UCSD-AML1 (cell line): Measurements from ENCODE around the gene DOHH.

ENCODE experiments used
- DNase-seq: peaks from one replicate; lab custom pipeline; 2025; ENCODE audit not compliant: unreplicated experiment; lab: John Stamatoyannopoulos, UW

The DOHH gene

GRCh38 chr19:3479834-3480215 lies 20.6 kb downstream of the DOHH start:
- no peak for DNase-seq

DNA sequence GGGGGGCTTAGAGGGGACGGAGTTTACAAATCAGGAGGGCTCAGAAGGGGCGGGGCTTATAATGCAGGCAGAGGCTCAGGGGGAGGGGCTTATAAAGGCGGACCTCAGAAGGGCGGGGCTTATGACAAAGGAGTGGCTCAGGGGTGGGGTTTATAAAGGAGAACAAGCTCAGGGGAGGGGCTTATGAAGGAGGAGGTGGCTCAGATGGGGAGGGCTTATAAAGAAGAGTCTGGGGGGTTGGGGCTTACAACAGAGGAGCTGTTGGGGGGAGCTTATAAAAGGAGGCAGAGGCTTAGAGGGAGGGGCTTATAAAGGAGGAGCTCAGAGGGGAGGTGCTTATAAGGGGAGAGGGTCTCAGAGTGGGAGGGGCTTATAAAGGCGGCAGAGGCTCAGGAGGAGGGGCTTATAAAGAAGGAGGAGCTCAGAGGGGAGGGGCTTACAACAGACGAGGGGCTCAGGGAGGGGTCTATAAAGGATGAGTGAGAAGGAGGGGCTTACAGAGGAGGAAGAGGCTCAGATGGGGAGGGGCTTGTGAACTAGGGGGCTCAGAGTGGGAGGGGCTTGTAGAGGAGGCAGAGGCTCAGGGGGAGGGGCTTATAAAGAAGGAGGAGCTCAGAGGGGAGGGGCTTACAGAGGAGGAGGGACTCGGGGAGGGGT lies 21.2 kb downstream of the DOHH start:
- DNase-seq, result peak; percentile 86

DNA sequence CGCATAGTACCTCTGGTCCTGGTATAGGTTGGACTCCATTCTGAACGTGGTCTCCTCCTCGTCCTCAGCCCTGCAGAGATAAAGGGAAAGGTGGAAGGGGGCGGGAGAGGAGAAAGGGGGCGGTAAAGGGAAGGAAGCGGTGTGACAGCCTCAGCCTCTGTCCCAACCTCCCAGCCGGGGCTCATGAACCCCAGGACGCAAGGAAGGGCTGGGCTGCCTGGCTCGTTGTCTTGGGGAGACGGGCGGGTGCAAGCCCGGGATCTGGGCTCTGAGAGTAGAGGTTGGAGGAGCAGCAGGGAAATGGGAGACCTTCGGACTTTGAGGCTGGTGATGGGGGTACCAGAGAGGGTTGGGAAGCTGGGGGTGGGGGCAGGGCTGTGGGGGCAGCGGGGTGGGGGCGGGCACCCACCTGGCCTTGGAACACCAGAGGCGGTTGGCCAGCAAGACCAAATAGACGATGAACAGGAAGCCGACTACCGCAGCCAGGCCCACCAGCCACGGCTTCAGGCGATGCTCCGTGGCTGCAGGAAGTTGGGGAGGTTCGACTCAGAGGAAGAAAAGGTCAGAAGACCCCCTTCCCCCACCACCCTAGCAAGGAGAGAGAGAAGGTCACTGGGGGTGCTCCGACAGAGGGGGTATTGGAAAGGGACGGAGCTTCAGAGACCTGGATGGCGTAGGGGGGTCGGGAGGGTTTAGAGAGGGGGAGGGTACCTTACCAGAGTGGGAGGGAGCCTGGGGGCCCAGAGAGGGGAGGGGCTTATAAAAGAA lies 21.9 kb downstream of the DOHH start:
- DNase-seq, result peak; percentile 86

- no peak for DNase-seq
Observed at GRCh38 chr19:3477951-3478350, 22.5 kb downstream of the DOHH start.

GRCh38 chr19:3477506-3477905 lies 23.0 kb downstream of the DOHH start:
- DNase-seq, result no peak

DNA sequence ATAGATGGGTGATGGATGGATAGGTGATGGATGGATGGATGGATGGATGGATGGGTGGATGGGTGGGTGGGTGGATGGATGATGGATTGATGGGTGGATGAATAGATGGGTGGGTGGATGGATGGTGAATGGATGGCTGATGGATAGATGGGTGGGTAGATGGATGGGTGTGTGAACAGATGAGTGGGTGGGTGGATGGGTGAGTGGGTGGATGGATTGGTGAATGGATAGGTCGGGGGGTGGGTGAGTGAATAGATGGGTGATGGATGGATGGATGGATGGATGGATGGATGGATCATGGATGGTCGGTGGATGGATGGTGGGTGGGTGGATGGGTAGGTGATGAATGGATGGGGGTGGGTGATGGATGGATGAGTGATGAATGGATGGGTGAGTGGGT lies 23.6 kb downstream of the DOHH start:
- DNase-seq, result no peak

- no peak for DNase-seq
Observed at GRCh38 chr19:3475449-3475848, 25.0 kb downstream of the DOHH start.

DNA sequence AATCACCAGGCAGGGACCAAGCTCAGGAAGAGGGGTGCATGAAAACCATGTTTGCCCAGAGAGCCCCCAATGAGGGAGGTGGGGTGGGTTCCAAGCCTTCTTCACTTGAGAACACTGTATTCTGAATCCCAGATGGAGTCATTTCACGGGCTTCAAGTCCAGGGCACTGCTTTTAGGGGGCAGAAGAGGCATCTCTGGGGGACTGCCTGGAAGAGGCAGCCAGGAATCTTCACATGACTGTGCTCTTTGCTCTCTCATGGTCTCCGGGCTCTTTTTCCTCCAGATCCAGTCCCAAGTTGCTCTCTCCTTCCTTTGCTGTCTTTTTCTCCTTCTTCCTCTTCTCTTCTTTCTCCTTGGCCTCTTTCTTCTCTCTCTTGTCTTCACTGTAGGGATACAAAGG lies 25.9 kb downstream of the DOHH start:
- DNase-seq, result no peak

DNA sequence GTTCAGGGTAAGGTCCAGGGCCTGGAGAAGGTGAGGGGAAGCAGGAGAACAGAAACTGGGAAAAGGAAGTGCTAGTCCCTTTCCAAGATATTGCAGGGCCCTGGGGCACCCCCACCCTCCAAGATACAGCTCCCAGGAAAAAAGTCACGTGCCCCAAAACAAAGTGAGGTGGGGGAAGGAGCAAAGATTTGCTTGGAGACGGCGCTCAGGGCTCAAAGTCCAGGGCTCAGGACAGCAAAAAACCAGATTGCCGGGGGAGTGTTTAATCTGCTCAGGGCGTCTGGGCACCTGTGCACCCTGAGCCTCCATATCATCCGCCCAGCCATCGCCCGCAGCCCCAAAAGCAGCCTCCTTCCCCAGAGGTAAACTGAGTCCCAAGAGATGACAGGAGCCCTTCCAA lies 26.5 kb downstream of the DOHH start:
- DNase-seq, result no peak

- peak; percentile 41 for DNase-seq
Observed at GRCh38 chr19:3471954-3472655, 28.4 kb downstream of the DOHH start.

DNA sequence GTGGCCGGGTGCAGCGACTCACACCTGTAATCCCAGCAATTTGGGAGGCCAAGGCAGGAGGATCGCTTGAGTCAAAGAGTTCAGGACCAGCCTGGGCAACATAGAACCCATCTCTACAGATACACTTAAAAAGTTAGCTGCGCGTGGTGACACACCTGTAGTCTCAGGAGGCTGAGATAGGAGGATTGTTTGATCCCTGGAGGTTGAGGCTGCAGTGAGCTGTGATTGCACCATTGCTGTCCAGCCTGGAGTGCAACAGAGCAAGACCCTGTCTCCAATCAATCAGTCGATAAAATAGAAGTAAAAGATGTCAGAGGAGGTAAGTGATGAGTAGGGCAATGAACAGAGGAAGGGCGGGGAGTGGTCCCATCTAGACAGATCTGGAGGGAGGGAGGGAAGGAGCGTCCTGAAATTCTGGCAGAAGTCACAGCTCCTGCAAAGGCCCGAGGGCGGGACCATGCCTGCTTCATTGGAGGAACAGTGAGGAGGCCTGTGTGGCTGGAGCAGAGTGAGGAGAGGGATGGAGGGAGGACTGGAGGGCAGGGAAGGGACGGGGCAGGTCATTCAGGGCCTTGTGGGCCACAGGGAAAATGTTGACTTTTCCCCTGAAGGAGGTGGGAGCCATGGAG lies 29.9 kb downstream of the DOHH start:
- no peak for DNase-seq

- no peak for DNase-seq
Observed at GRCh38 chr19:3469638-3470499, 30.6 kb downstream of the DOHH start.

- no peak for DNase-seq
Observed at GRCh38 chr19:3468211-3468610, 32.3 kb downstream of the DOHH start.

DNA sequence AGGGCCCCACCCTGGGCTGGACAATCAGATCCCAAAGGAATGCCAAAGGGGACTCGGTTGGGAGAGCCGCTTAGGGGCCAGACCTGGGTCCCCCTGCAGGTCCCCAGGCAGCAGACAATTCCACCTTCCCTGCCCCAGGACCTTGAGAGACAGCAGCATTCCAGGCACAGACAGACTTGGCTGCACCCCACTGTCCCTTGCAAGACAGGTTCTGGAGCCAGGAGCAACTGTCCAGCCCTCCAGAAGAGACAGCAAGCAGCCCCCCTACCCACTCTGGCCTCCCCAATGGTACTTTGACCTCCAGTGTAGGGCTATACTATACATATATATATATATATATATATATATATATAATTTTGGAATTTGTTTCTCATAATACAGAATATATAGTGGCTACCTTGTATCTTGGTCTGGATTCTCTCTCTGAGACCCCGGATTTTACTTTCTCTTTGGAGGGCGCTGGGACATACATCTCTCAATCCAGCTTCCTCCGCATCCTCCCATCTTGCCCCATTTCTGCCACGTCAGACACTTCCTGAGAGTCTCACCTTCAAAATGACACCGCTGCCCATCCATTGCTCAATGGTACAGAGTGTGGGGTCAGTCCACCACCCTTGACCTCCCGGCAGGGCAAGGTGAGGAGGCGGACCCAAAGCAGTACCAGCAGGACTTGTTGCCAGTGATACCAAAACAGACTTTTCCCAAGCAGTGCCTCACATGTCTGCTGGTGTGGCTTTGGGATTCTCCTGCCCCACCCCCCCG lies 32.9 kb downstream of the DOHH start:
- DNase-seq, result no peak

- DNase-seq, result no peak
Observed at GRCh38 chr19:3466635-3467034, 33.8 kb downstream of the DOHH start.

GRCh38 chr19:3465552-3465951 lies 34.9 kb downstream of the DOHH start:
- no peak for DNase-seq

DNA sequence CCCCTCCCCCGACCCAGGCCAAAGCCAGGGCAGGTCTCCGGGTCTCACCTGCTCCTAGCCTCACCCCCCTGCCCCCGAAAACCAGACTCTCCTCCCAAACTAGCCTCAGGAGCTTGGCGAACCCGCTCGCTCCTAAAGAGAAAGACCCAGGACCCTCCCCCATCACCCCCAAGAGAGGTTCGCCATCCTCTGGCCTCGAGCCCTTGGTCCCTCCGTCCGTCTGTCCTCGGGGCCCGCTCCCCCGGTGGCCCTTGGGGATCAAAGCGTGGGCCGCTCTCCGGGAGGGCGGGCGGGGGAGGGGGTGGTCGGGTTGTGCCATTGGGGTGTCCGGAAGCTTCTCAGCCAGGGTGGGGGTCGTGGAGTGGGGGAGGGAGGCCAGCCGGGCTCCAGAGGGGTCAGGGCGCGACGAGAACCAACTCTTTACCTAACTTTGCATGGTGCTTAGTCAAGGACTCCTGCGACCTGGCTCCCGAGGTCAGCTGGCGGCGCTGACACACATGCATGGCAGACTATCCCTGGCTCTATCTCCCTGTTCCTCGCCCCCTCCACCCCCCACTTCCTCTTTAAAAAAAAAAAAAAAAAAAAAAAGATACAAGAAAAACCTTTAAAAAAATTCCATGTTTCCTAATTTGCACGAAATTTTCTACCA lies 35.8 kb downstream of the DOHH start:
- DNase-seq, result no peak

DNA sequence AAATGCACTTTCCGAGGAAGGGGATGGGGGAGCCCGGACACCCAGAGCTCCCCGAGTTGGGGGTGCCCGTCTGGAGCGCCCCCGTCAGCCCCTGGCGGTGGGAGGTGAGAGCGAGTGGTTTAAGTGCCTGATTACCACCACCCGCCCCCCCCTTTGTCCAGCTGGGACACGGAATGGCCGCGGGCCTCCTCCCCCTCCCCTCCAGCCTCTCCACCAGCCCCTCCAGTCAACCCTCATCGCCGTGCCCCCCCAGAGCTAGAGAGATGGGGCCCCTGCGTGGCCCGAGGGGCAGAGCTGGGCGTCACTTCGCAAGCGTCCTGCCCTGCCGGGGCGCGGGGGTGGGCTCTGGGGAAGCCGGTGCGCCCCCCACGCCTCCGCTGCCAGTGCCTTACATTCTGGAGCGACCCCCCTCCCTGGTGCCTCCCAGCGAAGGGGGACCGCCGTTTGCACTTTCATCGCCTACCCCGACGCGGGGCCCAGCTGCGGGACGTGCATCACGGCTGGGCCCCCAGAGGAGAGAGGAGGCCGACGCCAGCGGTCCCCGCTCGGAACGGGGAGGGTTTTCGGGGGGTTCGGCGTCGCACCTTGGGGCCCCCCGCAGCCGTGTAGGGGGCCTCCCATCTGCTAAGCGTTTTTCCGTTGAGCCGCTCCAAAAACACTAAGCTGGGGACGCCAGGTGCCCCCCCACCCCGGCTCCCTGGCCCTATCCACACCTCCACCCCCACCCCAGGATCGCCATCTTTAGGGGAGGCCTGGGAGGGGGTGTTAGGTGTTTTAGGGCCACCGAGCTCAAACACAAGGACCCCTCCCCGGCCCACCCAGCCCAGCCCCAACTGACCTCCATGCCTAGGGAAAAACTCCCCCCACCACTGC lies 36.5 kb downstream of the DOHH start:
- no peak for DNase-seq
